Right renal pelvis (tissue), 4 donors: Measurements from ENCODE around the gene HSP90AA1. TPM values are rescaled to one million over a fixed set of nuclear protein-coding genes. Genes with fewer than 3 reads are reported as not detected.
"Not testable (repeated sequence)": the region's sequence is repeated elsewhere in the genome, so short reads cannot be mapped to it uniquely, and the experiment has no call there.

Source experiments
- DNase-seq, 4 donors: peaks; one replicate each; pipeline ENCODE4 v3.0.0-alpha.2; 2013; ENCODE audit warnings: low read depth in 4 of 4, low spot score in 3 of 4, missing footprints in 1 of 4
- polyA plus RNA-seq, 4 donors: library from polyadenylated mRNA; unstranded; fragments of 120-200 nt; gene quantifications; one replicate each; pipeline ENCODE4 v1.2.1, GENCODE V29; 2013; ENCODE audit not compliant: insufficient read length in 4 of 4

Gene HSP90AA1
- polyA plus RNA-seq = 100 to 1,000 TPM; 684 to 793 (median 736) TPM

DNA sequence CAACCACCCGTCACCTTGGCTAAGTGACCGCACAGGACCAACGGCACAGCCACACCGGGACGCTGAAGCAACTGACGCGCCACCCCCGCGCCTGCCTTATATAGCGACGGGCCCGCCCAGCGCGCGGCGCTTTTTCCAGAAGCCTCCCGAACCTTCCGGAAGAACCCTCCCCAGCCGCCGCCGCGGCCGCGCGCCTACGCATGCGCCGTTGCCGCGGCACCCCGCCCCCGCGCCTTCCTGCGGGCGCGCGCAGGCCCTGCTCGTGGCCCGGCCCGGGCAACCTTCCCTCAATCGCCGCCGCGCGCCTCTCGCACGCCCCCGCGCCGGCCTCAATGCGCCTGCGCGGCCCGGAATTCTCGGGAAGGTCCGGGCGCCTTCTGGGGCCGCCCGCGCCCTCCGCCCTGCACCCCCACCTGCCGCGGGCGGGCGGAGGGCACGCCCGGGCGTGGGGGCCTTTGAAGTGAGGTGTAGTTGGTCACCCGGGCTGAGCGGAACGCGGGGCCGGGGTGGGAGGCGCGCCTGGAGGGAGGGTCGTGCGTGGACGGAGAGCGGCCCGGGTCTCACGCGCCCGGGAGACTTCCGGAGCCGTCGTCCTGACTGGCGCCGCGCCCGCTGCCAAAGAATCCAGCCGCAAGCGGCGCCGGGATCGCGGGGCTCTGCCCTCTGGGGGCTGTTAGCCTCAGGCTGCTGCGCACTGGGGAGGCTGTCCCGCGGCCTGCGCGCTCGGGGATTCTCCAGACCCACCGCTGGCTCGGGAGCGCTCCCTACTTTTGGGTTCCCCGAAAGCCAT, at the start of gene HSP90AA1:
Gene HSP90AA1 (minus strand): TSS at position 73 of the 790 bp plus-strand sequence. CDS start 666 bp downstream, outside the sequence.
- peak; percentile 86 to 89 (median 88) for DNase-seq

DNA sequence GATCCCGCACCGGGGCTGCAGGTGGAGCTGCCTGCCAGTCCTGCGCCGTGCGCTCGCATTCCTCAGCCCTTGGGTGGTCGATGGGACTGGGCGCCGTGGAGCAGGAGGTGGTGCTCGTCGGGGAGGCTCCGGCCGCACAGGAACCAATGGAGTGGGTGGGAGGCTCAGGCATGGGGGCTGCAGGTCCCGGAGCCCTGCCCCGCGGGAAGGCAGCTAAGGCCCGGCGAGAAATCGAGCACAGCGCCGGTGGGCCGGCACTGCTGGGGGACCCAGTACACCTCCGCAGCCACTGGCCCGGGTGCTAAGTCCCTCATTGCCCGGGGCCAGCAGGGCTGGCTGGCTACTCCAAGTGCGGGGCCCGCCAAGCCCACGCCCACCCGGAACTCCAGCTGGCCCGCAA, 48.6 kb upstream of the HSP90AA1 start:
- DNase-seq = not testable (repeated sequence)

DNA sequence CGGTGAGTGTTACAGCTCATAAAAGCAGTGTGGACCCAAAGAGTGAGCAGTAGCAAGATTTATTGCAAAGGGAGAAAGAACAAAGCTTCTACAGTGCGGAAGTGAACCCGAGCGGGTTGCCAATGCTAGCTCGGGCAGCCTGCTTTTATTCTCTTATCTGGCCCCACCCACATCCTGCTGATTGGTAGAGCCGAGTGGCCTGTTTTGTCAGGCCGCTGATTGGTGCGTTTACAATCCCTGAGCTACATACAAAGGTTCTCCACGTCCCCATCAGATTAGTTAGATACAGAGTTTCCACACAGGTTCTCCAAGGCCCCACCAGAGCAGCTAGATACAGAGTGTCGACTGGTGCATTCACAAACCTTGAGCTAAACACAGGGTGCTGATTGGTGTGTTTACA, 47.9 kb upstream of the HSP90AA1 start:
- DNase-seq = not testable (repeated sequence)

DNA sequence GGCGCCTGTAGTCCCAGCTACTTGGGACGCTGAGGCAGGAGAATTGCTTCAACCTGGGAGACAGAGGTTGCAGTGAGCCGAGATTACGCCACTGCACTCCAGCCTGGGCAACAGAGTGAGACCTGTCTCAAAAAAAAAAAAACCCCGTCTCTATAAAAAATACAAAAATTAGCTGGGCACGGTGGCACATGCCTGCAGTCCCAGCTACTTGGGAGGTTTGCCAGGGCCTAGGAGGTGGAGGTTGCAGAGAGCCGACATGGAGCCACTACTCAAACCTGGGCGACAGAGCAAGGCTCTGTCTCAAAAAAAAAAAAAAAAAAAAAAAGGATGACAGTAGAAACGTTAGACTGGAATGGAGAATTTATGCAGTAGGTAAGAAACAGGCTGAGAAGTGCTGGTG, 47.2 kb upstream of the HSP90AA1 start:
- not testable (repeated sequence) for DNase-seq

DNA sequence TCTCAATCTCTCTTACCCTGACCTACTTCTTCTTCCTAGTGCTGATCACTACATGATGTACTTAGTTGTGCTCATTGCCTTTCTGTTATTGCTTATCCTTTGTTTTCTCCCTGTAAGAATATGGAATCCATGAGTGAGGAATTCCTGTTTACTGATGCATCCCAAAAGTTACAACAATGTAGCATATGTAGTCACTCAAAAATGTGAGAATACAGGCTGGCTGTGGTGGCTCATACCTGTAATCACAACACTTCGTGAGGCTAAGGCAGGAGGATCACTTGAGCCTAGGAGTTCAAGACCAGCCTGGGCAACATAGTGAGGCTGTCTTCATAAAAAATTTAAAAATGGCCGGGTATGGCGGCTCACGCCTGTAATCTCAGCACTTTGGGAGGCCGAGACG, 44.9 kb upstream of the HSP90AA1 start:
- no peak for DNase-seq

DNA sequence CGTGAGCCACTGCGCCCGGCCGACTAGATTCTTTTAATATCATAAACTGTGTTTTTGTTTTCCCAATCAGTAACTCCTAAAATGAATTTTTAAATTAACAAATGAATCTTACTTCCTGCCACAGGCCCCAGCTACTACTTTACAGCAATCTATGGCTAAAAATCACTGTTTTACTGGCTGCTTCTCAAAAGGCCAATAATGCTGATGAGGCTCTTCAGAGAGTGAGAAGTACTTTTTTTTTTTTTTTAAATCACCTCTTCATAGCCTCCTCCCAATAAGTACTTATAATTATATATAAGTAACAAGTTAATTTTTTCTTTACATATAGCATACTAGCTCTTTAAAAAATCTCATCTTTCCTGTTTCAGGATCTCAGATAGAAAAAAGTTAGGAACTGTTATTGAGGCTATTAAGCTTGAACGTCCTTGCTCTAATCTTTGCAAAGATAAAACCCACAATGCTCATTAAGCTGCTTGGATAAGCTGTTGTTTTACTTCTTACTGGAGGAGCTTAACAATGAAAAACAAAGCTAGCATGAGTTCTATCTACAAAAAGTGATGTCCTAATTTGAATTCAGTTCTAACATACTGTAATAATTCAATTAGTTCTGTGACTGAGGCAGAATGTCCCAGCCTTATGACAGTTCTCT, 40.1 kb upstream of the HSP90AA1 start:
- no peak for DNase-seq

DNA sequence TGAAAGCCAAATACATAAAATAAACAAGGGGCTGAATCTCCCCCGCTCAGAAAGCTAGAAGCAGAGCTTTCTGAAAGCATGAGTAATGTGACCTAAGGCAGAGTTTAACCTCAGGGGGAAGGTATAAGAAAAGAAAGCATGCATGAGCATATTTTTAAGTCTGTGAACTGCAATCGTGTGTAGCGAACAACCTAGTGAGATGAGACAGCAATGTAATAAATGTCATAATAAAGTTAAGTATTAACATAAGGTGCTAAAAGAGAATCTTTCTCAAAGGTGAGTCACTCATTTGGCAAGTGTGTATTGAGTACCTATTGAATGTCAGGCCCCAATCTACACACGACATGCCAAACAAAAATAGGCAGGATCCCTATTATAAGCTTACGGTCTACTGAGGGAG, 38.7 kb upstream of the HSP90AA1 start:
- DNase-seq = peak in 1 of 4 donors; percentile 10

DNA sequence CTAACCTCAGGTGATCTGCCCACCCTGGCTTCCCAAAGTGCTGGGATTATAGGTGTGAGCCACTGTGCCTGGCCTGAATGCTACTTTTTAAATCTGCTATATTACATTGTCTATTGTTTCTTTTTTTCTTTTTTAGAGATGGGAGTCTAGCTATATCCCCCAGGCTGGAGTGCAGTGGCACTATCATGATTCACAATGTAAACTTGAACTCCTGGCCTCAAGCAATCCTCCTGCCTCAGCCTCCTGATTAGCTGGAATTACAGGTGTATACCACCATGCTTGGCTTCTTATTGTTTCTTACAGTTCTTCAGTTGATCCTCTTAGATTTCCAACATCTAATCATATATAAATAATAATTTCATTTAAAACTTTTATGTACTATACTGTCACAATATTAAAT, 37.6 kb upstream of the HSP90AA1 start:
- DNase-seq = no peak

DNA sequence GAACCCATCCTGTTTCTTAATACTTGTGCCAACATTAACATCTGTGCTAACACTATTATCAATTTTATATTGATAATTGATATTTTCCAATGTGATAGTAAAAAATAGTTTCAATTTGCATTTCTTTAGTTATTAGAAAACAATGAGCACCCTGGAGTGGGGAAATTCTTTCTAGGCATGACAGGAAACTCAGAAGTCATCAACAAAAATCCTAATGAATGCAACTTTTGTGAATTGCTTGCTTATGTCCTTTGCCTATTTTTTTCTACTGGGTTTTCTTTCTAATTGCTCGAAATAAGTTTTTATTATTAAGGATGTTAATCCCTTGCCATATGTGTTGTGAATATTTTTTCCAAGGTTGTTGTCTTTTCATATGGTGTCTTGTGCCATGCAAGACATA, 34.7 kb upstream of the HSP90AA1 start:
- DNase-seq = no peak

DNA sequence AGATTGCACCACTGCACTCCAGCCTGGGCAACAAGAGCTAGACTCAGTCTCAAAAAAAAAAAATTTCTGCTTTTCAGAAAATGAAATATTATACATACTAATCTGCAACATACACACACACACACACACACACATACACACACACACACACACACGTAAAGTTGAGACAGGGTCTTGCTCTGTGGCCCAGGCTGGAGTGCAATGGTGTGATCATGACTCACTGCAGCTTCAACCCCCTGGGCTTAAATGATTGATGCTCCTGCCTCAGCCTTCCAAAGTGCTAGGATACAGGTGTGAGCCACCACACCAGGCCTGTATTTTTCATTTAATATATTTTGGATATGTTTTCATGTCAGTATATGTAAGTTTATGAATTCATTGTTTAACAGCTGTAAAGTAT, 34.0 kb upstream of the HSP90AA1 start:
- DNase-seq = no peak

DNA sequence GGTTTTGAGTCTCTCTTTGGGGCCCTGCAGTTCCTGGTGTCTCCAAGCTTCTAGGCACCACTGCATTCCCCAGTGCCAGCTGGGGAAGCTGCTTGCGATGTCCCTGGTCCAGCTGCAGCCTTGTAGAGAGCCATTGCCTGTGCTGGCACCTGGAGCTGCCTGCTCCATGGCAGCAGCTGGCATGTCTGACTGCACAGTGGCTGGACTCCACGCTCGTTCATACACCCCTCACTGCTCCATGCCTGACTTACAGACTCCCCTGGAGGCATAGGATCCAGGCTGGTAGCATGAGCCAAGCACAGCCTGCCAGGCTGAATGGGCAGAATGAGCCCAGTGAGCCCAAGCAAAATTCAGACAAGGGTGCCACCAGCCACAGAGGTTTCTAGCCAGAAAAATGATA, 31.0 kb upstream of the HSP90AA1 start:
- DNase-seq = no peak

DNA sequence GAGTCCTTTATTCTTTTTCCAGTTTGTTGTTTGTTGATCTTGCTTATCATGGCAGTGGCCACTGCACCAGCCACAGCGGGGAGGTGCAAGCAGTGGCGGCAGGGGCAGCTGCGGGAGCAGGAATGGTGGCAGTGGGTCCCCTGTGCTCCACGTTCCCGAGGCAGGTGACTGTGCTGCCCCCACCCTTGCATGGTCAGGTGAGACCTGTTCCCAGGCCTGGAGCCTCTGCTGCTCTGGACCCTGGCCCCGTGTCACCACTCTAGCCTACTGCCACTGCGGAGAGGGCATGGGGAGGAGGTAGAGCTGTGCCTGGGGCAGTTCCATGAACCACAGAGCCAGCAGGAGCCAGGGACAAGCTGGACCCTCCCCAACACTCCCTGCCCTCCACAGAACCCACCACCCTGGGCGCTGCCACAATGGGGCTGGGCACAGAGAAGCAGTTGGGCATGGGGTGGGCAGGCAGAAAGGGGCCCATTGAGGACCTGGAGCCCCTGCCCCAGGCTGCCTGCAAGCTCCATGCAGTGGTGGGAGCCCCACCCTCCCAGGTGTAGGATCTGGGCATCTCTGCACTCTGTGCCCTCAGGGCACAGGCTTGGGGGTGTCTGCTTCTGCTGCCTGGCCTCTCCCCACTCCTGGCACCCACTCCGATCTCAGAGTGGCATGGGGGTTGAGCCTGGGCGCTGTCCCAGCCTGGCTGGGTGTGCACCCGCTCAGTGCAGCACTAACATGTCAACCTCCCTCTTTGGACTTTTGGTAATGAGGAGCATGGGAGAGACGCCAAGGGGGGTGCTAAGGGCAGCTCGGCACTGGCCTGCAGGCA, 29.7 kb upstream of the HSP90AA1 start:
- DNase-seq = no peak

DNA sequence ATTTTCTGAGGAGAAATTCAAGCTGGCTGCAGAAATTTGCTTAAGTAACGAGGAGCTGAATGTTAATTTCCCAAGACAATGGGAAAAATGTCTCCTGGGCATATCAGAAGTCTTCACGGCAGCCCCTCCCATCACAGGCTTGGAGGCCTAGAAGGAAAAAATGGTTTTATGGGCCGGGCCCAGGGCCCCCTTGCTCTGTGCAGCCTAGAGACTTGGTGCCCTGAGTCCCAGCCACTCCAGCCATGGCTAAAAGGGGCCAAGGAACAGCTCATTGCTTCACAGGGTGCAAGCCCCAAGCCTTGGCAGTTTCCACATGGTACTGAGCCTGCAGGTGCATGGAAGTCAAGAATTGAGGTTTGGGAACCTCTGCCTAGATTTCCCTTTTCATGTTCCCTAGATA, 24.3 kb upstream of the HSP90AA1 start:
- no peak for DNase-seq

DNA sequence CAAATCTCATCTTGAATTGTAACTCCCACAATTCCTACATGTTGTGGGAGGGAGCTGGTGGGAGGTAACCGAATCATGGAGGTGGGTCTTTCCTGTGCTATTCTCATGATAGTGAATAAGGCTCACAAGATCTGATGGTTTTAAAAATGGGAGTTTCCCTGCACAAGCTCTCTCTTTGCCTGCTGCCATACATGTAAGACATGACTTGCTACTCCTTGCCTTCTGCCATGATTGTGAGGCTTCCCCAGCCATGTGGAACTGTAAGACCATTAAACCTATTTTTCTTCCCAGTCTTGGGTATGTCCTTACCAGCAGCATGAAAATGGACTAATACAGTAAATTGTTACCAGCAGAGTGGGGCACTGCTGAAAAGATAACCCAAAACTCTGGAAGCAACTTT, 22.5 kb upstream of the HSP90AA1 start:
- not testable (repeated sequence) for DNase-seq

DNA sequence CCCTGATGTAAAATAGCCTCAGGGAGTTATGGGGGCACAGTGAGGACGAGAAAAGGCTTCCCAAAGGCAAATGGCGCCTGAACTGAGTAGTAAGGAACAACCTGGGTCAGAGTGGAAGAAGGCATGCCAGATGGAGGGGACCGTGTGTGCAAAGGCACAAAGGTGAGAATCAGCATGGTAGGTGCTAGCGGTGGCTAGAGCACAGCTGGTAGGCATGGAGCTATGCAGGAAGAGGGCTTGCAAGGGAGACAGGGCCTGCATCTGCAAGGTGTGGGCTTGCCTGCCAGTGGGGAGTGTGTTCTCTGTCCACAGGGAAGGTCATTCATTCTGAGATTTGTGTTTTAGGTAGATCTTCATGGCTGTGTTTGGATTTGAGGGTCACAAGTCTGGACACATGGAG, 18.5 kb upstream of the HSP90AA1 start:
- no peak for DNase-seq

DNA sequence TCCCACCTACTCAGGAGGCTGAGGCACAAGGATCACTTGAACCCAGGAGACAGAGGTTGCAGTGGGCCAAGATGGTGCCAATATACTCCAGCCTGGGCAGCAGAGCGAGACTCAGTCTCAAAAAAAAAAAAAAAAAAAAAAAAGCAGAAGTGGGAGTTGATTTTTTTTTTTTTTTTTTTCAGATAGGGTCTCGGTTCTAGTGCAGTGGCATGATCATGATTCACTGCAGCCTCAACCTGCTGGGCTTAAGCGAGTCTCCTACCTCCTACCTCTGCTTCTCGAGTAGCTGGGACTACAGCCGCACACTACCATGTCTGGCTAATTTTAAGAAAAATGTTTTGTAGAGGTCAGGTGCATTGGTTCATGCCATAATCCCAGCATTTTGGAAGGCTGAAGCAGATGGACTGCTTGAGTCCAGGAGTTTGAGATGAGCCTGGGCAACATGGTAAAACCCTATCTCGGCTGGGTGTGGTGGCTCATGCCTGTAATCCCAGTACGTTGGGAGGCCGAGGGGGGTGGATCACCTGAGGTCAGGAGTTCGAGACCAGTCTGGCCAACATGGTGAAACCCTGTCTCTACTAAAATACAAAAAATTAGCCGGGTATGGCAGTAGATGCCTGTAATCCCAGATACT, 16.3 kb upstream of the HSP90AA1 start:
- no peak for DNase-seq

DNA sequence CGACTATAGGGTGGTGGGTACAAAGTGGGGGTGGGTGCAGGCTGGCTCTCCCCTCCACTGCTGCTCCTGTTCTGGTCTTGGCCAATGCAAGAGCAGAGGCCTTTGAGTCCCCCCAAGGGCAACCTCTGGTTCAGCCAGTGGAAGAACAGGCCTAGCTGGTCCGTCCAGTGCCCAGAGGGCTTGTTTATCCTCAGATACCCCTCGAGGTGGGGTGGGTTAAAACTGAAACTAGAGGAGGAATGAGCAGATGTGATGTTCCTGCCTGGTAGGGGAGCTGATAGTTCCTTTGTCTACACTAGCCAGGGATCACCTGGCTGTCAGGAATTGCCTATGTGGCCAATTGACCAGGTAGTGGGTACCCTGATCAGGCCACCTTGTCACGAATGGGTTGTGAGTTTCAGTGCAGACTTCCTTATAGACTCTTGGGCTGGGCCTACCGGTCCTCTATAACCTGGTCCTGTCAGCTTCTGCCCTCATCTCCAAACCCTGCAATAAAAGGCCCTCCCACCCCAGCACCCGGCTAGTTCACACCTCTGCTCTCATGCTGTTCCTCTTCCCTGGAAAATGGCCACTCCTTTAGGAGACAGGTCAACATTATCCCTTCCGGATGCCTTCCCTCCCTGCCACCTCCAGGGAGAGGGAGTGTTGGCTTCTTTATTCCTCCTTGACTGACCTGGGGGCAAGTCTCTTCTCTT, 10.7 kb upstream of the HSP90AA1 start:
- peak in 1 of 4 donors; percentile 20 for DNase-seq

DNA sequence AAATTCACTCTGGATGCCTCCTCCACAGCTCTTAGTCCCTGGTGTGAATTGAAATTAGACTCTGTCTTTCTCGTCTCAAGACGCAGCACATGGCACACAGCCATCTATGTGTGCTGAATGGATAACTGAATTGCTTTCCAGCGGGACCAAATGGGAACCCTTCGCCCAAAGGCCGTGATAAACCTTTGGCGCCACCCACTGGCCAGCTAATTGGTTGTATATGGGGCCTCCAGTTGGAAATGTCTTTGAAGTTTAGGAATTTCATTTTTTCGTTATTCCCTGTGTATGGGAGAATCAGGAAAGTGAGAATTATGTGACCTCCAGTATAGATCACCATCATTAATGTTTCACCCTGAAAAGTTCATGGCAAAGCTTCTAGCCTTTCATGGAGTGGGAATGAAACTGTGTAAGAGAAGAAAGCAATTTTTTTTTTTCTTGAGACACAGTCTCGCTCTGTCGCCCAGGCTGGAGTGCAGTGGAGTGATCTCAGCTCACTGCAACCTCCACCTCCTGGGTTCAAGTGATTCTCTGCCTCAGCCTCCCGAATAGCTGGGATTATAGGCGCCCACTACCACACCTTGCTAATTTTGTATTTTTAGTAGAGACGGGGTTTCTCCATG, 9.8 kb upstream of the HSP90AA1 start:
- DNase-seq = peak; percentile 72 to 73 (median 72)

DNA sequence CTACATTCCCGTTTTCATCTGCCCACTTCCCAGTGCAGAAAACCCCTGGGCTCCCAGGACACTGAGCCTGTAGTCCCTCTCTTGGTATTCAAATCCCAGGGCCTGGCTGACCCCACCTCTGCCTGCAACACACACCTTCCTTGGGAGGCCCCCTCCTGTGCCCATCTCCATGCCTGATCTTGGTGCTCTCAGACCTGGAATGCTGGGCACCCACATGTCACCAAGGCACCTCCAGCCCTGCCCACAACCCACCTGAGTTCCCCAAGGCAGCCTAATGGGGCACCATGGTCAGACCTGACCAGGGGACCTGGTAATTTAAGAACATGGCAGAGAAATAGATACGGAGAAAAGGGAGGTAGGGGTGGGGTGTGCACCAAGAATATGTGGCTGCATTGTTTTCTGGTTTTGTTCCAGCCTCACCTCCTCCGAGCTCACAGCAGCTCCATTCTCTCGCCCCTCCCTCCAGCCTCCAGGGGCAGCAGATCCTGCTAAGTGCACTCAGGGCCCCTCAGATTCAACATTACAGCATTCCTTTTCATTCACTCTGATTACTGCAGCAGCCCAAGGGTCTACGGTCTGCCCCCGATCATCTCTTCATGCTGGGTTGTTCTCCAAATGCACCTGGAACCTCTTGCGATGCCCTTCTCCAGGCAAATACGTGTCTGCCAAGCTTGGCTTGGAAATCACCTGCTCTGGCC, 9.2 kb upstream of the HSP90AA1 start:
- no peak for DNase-seq
